MV-4-11 (cell line): ENCODE results near the gene FAM200C.

Source experiments
- DNase-seq: peaks from one replicate; lab custom pipeline; 2025; lab: John Stamatoyannopoulos, UW

Gene FAM200C

DNA sequence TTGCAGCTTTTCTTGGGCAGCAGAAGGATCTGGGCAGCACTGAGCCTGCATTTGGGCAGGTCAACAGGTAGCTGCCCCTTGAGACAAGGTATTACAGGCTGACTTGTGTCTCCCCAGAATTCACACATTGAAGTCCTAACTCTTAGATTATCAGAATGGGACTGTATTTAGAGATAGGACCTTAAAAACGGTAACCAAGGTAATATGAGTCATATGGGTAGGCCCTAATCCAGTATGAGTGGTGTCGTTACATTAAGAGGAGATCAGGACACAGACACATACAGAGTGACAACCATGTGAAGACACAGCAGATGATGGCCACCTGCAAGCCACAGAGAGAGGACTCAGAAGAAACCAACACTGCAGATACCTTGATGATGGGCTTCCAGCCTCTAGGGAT, 32.6 kb downstream of the FAM200C start:
- no peak for DNase-seq

DNA sequence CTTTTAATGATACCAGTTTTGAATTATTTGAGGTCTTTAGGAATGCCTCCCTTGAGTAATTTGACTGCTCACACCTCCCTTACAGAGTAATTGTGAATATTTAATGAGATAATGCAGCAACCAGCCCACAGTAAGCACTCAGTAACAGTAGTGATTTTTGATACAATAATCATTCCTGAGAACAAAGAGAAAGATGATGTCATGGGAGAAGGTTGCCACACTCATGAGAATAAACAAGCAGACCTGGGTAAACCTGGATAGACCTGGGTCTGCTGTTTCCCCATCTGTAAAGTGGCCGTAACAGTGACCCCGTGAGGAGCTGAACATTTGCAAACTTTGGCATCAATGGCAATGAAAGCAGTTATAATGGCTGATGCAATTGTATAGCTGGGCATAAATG, 33.6 kb downstream of the FAM200C start:
- no peak for DNase-seq

DNA sequence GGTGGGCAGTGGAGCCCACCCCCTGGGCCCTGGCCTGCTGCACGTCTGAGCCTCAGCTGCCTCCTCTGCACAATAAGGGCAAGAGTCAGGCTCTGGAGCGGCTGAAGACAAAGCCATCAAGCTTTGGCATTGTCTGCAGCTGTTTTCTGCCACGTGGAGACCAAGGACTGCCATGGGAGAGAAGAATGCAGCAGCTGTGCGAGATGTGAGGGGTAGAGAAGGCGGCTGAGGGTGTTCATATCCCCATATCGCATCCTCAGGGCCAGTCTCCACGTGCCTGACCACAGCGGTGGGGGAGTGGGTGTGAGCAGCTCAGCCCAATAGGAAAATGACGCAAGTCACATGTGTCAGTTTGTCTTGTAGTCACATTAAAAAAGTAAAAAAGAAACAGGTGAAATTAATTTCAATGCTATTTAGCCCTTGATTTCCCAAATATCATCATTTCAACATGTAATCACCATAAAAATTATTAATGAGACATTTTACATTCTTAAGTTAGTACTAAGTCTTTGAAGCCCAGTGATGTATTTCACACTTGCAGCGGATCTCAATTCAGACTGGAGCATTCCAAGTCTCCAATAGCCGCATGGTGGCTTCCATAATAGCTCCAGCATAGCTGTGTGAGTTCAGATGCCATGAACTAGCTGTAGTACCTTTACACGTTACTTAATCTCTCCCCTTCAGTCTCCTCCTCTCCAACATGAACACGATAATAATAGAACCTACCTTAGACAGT, 36.0 kb downstream of the FAM200C start:
- no peak for DNase-seq

DNA sequence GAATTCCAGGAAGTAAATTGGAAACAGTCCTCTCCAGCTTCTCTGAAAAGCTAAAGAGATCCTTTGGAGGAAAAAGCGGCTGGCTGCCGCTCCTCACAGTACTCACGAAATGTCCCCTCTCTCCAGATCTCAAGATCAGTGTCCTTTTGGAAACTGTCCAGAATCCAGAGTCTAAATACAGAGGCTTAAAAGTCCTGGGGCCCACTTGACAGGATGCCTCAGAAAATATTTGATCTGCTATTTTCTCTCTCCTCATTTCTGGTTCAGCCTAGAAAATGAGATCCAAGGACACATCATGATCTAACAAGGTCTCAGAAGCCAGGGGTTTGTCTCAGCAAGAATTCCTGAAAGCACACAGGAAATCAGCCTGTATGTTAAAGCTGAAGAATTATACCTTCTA, 36.6 kb downstream of the FAM200C start:
- no peak for DNase-seq

DNA sequence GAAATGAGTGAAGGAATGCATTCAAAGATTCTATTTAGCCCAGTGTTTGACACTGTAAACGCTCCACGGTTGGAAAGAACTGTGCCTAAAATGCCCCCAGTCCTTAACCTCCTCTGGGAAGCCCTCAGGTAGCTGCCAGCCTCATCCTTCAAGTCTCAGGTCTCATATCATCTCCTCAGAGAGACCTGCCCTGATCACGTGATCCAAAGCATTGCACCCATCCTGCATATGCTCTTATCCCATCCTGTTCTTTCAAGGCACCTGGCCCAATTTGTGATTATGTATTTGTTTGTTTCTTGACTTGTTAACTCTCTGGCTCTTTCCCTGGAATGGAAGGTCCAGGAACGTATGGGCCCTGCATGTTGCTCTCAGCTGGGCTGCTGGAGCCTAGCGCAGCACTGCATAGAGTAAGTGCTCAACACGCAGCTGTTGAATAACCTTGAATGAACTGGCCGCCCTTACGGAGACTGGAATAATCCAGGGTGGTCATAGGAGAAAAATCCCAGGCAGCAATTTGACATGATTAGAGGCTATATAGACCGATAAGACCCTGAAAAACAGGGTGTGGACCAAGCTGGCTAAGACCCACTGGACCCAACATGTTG, 38.1 kb downstream of the FAM200C start:
- no peak for DNase-seq

DNA sequence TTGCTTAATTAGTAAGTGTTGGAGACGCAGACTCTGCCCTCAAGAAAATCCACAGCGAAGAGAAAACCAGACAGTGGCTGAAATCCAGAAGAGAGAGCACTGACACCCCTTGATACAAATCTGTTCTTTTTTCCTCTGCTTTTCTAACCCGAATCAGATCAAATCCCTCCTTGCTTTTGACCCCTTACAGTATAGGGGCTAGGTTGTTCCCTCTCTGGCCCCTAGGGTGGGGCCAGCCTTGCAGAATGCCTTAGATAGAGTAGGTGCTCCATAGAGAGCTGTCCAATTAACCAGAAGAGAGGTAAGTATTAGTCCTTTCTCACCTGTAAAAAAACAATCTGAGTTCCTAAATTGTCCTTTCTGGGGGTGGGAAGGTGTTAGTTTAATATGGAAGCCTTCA, 39.5 kb downstream of the FAM200C start:
- DNase-seq, result no peak

DNA sequence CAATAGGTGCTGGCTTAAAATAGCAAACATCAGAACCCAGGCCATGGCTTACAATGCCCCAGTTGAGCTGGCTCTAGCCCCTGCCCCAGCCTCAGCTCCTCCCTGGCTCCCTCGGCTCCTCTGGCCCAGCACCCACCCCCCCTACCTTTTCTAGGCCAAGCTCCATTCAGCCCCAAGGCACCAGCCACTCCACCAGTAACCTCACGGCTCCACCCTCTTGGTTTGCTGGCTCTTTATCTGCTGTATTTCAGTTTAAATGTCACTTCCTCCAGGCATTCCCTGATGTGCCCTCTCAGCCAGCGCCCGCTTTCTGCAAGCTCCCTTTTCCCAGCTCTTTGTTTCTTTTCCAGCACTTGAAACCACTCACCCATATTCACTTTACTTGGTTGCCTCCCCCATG, 40.0 kb downstream of the FAM200C start:
- no peak for DNase-seq

DNA sequence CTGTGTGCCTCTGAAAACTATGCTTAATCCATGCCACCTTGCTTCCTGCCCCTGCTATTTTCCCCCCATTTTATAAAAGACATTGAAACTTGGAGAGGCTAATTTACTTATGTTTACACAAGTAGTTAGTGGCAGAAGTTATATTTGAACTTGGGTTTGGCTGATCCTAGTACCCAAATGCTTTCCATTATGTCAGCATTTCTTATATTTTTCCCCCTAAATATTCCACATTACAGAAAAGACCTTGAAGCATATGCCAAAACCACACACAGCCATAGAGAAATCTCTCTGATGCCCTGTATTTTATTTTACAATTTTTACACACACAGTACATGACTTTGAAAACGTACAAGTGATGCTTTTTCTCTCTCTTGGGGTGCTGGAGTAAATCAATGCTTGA, 40.6 kb downstream of the FAM200C start:
- no peak for DNase-seq

DNA sequence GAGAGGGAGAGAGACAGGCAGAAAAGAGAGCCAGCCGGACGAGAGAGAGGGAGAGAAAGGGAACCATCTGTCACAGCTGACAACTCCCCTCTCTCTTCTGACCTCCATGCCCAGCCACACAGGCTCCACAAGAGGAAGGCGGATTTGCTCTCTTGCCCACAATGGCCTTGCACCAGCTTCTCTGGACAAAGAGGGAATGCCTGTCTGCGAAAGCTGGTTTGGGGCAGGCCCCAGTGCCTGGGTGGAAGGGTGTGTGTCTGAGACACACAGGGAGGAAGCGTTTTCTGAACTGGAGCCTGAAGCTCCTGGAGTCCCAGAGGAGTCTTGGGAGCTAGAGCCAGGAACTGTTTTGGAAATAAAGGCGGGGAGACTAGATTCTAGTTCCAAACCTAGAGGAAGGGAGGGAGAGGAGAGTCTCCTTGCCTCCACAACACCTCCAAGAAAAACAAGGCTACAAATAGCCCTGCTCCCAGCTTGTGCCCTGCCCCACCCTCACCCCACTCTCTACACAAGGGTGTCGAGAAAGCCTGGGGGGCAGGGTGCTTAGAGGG, 41.9 kb downstream of the FAM200C start:
- DNase-seq, result peak; percentile 53

DNA sequence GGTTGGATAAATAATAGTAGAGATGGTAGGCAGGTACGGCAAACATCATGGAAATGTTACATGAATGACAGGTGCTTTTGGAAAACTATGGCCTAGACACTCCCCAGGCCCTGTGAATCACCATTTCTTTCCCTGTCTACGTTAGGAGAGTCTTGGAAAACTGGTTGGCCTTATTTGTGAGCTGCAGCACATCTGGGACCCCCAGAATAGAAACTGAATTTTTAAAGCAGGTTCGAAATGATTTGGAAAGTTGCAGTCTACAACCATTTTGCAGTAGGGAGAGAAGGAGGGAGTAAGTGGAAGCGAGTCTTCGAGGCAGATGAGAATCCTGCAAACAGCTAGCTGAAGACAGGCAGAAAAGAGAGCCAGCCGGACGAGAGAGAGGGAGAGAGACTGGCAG, 42.5 kb downstream of the FAM200C start:
- peak; percentile 37 for DNase-seq

DNA sequence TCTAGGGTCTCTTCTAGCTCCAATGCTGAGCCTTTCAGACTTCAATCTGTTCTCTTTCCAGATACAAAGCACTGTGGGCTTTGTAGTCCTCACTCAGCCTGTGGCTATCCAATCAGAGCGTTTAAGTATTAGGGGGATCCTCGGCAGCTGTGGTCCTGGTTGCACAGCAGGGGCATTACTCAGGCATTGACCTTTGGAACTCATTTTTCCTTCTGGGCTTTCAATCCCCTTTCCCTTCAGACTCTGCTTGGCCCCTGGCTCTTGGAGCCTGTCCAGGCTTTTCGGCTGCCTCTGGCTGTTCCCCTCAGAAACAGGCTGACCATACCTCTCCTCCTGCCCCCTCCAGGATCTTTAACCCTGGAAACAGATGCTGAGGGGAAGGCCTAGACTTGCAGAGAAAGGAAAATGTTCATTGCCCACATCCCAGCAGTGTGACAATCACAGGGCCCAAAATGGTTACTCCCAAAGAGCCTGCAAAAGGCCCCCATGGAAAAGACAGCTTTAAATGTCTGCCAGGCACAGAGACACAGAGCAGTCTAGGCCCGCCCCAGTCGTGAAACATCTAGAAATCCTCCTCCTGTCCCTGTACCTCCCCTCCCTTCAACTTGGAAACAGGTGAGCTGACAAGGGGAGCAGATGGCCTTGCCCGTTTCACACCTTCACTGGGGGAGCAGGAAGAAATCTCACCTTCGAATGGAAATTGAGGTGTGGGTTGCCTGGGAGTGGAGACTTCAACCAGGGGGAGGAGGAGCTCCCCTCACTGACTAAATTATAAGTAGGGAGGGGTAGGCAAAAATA, 43.1 kb downstream of the FAM200C start:
- no peak for DNase-seq

DNA sequence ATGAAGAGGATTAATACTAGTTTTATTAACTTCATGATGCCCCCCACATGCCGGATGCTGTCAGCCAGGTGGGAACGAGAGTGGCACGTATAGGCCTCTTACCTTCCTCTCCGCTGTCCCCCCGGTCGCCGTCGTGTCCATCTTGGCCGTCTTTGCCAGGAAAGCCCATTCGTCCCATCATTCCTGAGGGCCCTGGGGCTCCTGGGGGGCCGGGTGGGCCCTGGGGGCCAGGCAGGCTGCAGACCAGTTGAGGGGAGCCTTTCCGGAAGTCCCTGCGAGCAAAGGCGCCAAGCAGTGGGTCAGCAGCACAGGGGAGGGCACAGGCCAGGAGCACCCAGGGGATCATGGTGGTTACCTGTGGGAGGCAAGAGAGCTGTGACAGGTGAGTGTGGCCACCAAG, 45.2 kb downstream of the FAM200C start:
- no peak for DNase-seq

DNA sequence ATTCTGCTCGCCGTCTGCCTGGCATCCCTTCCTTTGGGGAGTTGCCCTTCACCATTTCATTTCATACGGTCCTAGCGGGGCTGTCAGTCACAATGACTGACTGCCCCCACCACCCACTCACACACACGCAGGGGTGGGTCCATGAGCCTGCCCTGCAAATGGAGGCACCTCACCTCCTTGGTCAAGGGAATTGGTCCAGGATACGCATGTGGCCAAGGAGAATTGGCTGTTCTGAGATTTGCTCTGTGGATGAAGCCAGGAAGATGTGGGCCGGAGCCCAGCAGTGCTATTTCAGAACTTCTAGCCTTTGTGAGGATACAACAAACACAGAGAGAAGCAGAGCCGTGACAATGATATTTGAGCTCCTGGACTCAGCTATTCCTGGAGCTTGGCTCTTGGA, 46.5 kb downstream of the FAM200C start:
- DNase-seq, result no peak

DNA sequence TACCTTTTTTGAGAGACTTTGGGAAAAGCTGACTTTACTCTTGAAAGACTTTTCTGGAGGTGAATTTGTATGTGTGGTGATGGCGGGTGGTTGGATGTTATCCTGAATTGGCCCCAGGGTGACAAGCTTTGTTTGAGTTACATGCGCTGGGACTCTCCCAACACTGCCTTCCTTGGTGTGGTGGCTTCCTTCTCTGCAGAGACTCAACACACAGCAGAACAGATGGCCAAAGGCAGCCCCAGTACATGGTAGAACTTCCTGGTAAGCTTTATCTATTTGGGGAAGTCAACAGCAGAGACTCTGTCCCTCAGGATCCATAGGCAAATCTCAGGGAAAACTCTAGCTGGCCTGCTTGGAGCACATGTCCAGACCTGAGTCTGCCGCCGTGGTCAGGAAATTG, 47.5 kb downstream of the FAM200C start:
- peak; percentile 11 for DNase-seq

DNA sequence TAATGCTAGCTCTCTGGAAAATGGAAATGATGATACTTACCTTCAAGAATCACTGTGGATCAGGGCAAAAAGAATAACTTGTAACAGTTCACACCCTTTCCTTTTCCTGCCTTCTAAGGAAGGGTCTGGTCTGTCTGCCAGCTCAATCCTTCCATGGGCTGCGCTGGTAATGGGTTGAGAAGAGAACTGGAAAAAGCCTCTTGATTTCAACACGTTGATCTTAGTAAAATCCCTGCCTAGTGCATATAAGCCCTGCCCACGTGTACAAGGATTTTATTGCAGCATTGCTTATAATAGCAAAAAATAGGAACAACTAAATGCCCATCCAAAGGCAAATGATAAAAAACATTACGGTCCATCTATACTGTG, 49.9 kb downstream of the FAM200C start:
- DNase-seq, result no peak

DNA sequence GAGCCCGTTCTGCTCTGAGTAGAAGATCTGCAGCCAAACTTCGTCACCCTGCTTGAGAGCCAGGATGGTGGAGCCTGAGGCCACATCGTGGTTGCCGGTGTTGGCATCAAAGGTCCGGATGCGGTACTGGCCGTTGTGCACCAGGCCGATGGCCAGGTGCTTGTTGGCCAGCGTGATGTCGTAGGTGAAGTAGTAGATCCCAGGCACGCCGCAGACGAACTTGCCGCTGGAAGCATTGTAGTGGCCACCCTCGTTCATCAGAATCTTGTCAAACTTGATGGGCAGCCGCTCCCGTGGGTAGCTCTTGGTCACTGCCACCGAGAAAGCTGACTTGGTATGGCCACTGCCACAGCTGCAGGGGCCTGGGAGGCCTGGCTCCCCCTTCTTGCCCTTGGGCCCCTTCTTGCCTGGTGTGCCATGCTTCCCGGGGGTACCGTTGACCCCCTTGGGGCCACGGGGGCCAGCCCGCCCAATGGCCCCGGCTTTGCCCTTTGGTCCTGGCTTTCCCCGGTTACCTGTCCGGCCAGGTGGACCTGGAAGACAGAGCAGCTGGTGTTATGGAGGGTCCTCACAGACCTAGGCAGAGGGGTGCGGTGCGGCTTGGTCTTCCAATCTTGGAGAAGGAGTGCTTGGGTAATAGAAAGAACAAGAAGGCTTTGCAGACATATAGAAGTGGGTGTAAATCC, 50.5 kb downstream of the FAM200C start:
- DNase-seq, result no peak

DNA sequence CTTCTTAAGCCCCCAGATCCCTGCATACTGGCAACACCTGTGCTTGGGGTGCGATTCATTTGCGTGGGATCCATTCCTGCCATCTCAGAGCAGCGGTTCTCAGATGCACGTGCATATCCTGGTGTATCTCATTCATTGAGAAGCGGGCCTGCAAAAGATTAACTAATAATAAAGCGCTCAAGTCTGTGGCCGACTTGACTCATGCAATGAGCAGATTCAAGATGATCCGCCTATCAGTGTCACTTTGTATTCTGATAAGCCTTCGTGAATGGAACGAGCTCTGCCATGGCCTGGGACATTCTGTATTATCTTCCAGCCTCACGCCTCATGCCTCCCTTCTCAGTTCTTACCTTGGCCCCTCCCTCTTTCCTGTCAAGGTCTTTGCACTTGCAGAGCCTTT, 51.8 kb downstream of the FAM200C start:
- no peak for DNase-seq

DNA sequence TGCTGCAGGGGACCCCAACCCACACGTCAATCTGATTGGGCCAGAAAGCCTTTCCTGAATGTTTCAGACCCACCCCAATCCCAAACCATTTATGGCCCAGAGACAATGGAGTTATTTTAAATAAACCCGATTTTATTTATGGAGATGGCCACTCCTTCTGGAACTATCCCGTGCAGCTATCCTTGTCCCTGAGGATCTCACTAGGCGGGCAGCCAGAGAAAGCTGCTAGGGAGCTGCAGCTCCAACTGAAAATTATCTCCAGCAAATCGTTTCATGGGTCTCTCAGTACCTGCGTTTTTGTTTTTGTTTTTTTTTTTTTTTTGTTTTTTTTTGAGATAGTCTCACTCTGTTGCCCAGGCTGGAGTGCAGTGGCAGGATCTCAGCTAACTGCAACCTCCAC, 52.4 kb downstream of the FAM200C start:
- no peak for DNase-seq
